ENCODE results near the gene VPS13D.

The VPS13D gene

DNA sequence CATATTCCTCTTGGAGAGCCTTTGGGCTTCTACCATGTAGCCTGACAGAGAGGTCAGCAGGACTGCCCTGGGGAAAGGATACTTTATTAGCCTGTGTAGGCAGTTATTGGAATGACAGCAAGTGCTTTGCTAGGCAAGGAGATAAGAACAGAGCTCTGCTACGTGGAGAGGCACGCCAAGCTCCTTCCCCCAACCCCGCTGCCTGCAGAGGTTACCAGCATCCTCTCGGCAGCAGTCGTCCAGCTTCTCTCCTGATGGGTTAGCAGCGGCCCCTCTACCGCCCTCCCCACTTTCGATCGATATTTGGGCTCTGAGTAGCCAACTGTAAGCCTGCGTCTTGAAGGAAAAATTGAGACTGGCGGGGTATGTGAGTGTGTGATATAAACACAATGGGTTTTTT, 265.9 kb downstream of the VPS13D start:
- Histone ChIP-seq H3K79me2 (ENCODE audit: control insufficient read depth, low read length) (no peaks in the 10 kb centered on the region), H3K27me3 (ENCODE audit: control insufficient read depth, low read length) (no peaks in the 10 kb centered on the region), H3K4me3 (ENCODE audit: low read length) (no peak overlapping the region), H3K4me1 (ENCODE audit: control insufficient read depth, low read length) (no peaks in the 10 kb centered on the region), H3K9me3 (ENCODE audit: control insufficient read depth, insufficient read depth, low read length) (no peaks in the 10 kb centered on the region), H4K20me1 (ENCODE audit: control insufficient read depth, insufficient read depth, low read depth, low read length) (no peaks in the 10 kb centered on the region), H3F3A (ENCODE audit: control insufficient read depth, insufficient read depth) (no peaks in the 10 kb centered on the region), H3K9me2 (replicated peaks; ENCODE audit: control insufficient read depth, low read length) (no peaks in the 10 kb centered on the region), H3K36me3 (ENCODE audit: control insufficient read depth, low read length) (no peaks in the 10 kb centered on the region), H3K4me2 (ENCODE audit: low read length) (no peak overlapping the region), H3K27ac (ENCODE audit: low read depth, low read length) (no peak overlapping the region)
- TF ChIP-seq EZH2phosphoT487 (IDR thresholded peaks at IDR 0.05; ENCODE audit: borderline replicate concordance, low read length) = no peak
- TF ChIP-seq, protein P1, sequence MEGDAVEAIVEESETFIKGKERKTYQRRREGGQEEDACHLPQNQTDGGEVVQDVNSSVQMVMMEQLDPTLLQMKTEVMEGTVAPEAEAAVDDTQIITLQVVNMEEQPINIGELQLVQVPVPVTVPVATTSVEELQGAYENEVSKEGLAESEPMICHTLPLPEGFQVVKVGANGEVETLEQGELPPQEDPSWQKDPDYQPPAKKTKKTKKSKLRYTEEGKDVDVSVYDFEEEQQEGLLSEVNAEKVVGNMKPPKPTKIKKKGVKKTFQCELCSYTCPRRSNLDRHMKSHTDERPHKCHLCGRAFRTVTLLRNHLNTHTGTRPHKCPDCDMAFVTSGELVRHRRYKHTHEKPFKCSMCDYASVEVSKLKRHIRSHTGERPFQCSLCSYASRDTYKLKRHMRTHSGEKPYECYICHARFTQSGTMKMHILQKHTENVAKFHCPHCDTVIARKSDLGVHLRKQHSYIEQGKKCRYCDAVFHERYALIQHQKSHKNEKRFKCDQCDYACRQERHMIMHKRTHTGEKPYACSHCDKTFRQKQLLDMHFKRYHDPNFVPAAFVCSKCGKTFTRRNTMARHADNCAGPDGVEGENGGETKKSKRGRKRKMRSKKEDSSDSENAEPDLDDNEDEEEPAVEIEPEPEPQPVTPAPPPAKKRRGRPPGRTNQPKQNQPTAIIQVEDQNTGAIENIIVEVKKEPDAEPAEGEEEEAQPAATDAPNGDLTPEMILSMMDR (IDR thresholded peaks at IDR 0.05; ENCODE audit: low read depth, low read length, poor library complexity, severe bottlenecking) = no peak

DNA sequence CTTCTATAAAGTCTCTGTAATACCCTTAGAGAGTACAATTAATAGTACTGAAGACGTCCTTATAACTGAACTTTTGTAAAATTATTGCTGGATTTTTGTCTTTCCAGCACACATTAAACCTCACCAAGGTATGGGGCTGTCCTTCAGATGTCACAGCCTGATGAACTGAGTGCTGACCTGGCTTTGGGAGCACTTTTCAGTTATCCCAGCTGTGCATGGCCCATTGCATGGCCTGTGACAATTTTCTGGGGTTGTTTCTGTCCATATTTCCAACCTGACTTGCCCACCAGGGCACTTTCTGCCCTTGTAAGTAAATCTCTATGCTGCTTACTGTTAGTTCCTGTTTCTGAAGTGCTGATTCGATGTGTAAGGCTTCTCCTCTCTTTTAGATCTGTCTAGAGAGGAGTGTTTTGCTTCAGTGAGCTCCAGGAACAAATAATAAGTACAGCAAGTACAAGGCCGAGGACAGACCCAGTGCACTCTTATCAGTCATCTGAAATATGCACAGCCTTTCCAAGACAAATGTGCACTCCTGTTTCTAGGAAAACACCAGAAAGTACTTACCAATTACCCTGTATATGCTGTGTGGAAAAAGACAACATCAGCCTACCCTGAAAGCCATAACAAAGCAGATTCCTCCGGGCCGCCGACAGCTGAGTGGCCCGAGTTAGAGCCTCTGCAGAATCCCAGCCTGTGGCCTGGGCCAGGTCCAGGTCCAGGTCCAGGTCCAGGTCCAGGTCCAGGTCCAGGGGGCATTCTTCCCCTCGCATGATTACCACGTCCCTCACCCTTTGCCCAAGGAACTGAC, 266.5 kb downstream of the VPS13D start:
- H3F3A ChIP-seq (ENCODE audit: control insufficient read depth, insufficient read depth) = no peaks in the 10 kb centered on the region
- H3K4me1 ChIP-seq (ENCODE audit: control insufficient read depth, low read length) = no peaks in the 10 kb centered on the region
- no peaks in the 10 kb centered on the region for H3K9me3 ChIP-seq (ENCODE audit: control insufficient read depth, insufficient read depth, low read length)
- H3K79me2 ChIP-seq (ENCODE audit: control insufficient read depth, low read length) = no peaks in the 10 kb centered on the region
- H3K27me3 ChIP-seq (ENCODE audit: control insufficient read depth, low read length) = no peaks in the 10 kb centered on the region
- no peaks in the 10 kb centered on the region for H3K36me3 ChIP-seq (ENCODE audit: control insufficient read depth, low read length)
- no peak for TF ChIP-seq EZH2phosphoT487 (IDR thresholded peaks at IDR 0.05; ENCODE audit: borderline replicate concordance, low read length)
- TF ChIP-seq, protein P1 (IDR thresholded peaks at IDR 0.05; ENCODE audit: low read depth, low read length, poor library complexity, severe bottlenecking) = no peak
- no peak overlapping the region for H3K27ac ChIP-seq (ENCODE audit: low read depth, low read length)
- no peaks in the 10 kb centered on the region for H4K20me1 ChIP-seq (ENCODE audit: control insufficient read depth, insufficient read depth, low read depth, low read length)
- no peak overlapping the region for H3K4me3 ChIP-seq (ENCODE audit: low read length)
- no peak overlapping the region for H3K4me2 ChIP-seq (ENCODE audit: low read length)
- no peaks in the 10 kb centered on the region for H3K9me2 ChIP-seq (replicated peaks; ENCODE audit: control insufficient read depth, low read length)

DNA sequence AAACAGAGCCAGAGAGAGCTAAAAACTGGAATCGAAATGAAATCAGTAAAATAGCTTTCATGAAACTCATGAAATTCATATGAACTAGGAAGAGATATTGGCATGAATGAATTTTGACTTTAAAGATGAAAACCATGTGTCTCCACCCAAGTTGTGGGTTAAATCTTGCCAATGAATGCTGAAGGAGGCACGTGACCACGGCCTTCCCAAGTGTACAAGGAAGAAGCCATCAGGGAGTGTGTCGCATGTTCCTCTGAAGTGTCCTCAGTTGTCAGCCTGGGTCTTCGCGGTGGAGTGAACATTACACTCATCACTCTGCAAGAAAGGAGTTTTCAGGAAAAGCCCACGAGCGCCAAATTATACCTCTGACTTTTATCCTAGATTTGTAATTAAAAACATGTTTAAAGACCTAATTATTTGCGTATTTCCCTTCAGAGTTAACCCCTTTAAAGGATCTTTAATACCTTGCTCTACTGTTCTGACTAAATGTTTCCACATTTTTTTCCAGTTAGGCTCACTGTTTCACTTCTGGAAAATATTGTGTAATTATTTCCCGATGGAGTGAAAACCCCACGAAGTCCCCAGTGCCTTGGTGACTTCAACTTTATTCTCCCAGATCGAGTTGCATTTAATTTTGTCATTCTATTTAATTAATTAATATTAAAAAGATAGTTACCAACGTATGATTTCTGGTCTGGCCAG, 269.9 kb downstream of the VPS13D start:
- no peaks in the 10 kb centered on the region for H3K9me2 ChIP-seq (replicated peaks; ENCODE audit: control insufficient read depth, low read length)
- H4K20me1 ChIP-seq (ENCODE audit: control insufficient read depth, insufficient read depth, low read depth, low read length) = no peaks in the 10 kb centered on the region
- H3K9me3 ChIP-seq (ENCODE audit: control insufficient read depth, insufficient read depth, low read length) = no peaks in the 10 kb centered on the region
- TF ChIP-seq, protein P1 (IDR thresholded peaks at IDR 0.05; ENCODE audit: low read depth, low read length, poor library complexity, severe bottlenecking) = no peak
- TF ChIP-seq EZH2phosphoT487 (IDR thresholded peaks at IDR 0.05; ENCODE audit: borderline replicate concordance, low read length) = no peak
- no peaks in the 10 kb centered on the region for H3K36me3 ChIP-seq (ENCODE audit: control insufficient read depth, low read length)
- no peaks in the 10 kb centered on the region for H3K79me2 ChIP-seq (ENCODE audit: control insufficient read depth, low read length)
- H3K4me2 ChIP-seq (ENCODE audit: low read length) = no peak overlapping the region
- no peak overlapping the region for H3K4me3 ChIP-seq (ENCODE audit: low read length)
- no peaks in the 10 kb centered on the region for H3K27me3 ChIP-seq (ENCODE audit: control insufficient read depth, low read length)
- H3K4me1 ChIP-seq (ENCODE audit: control insufficient read depth, low read length) = no peaks in the 10 kb centered on the region
- no peaks in the 10 kb centered on the region for H3F3A ChIP-seq (ENCODE audit: control insufficient read depth, insufficient read depth)
- no peak overlapping the region for H3K27ac ChIP-seq (ENCODE audit: low read depth, low read length)

All from DOHH2 (cell line).